HK-2 (cell line): ENCODE results near the gene PRKCA.
"Not testable (repeated sequence)": the region's sequence is repeated elsewhere in the genome, so short reads cannot be mapped to it uniquely, and the experiment has no call there.

Source experiments
- DNase-seq: peaks from one replicate; pipeline ENCODE4 v3.0.0-alpha.2; 2018; ENCODE audit not compliant: unreplicated experiment

PRKCA gene

DNA sequence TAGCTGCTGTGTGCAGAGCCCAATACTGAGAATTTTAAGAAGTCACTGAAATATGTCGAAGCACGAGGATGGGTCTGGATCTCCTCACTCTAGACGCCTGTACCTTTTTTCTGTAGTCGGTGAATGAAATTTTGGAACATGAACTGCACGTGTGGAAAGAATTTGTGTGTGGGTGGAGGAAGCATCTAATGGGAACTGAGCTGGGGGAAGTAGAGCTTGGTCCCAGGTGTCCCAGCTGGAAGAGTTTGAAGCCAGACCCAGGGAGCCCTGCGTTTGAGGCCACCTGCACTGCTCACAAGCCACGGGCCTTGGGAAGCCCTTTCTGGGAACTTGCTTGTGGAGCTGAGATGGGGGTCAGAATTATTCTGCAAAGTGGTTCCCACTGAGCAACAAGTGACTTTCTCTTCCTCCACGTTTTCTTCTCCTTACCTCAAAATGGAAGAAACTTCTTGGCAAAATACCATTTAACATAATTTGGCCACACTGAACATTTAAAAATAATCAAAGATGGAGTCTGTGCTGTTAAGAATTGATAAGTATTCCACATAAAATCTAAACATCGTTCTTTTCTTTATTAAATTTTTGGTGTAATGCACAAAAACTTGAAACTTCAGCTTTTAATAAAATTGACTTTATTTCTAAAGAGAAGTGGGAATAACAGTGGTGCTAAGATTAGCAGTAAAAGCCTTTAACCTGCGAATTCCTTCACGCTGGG lies 163.8 kb downstream of the PRKCA start:
- DNase-seq: no peak

DNA sequence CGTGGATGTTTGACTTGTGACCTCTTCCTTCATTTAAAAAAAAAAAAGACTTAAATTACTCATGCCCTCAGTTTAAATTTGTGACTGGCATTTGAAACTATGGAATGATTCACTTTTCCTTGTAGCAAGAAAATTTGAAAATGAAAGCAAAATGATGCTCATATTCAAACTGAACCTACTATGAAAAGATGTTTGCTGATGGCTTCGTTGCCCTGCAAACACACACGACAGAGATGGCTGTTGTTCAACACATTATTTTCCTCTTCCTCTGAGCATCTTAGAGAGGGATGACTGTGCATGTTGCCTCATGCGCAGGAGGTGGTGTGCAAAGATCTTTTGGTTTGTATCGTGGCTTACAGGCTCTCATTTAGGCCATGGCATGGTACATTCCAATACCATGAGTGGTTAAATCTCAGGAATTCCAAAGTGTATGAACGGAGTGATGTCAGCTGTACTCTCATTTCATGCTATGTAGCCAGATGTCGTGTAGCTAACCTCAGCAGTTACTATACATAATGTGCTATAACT lies 164.5 kb downstream of the PRKCA start:
- peak; percentile 76 for DNase-seq

DNA sequence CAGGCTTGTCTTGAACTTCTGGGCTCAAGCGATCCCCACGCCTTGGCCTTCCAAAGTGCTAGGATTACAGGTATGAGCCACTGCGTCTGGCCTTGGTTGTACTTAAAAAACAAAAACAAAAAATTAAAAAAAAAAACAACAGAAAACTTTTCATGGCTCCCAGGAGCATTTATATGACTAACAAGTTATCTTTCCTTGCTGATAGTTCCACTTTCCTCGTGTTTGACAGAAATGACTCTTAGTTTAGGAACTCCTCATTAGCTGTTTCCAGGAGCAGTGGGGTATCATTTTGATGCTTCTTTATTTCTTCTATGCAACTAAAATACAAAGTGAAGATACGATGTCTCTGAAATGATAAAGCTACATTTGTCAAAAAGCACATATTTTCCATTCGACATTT lies 165.4 kb downstream of the PRKCA start:
- DNase-seq: no peak

DNA sequence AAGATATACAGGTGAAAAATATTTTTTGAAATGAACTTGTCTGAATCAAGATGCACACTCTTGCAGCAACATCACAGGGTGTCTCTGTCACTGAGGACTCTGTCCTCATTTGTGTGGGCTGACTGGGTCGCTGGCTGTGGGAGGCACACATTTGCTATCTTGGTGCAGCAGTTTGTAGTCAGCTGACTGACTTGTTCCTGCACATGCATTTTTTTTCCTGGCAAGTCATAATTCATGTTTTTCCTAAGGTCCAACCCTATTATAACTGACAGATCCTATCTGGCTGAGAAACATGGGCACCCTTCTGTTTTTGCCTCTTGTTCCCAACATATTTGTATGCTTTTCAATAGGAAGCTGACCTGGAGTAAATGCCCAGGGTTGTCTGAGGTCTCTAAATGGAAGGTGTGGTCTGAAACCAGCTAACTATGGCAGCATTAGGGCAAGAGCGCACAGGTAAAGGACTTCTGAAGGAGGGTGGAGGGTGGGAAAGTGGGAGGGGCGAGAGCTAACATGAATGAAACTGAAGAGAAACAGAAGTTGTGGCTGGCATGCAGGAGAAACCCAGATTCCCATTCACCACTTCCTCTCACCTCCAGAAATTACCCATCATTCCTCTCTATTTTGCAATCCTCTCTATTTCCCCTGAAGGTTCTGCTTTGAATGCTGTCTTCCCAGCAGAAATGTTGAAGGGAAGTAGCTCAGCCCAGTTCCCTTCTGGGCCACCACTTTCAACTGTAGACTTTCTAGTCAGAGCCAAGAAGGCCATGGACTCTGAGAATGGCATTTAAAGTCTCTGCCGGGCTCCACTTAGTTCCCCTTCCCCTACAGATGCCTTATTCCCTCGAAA lies 166.1 kb downstream of the PRKCA start:
- DNase-seq: no peak

DNA sequence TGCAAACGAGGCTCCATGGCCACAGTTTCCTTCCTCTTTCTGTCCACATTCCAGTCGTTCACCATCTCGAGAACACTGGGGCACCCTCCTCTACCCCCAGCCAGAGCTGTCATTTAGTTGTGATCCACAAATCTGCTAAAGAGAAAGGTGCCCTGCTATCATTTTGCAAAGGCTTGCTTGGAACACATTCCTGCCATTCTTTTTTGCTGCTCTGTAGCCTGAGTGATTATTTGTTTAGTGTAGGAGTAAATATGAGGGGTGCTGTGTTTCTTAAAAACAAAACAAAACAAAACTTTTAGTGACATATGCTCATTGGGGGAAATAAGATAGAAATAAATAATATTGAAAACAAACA lies 166.7 kb downstream of the PRKCA start:
- DNase-seq: no peak

DNA sequence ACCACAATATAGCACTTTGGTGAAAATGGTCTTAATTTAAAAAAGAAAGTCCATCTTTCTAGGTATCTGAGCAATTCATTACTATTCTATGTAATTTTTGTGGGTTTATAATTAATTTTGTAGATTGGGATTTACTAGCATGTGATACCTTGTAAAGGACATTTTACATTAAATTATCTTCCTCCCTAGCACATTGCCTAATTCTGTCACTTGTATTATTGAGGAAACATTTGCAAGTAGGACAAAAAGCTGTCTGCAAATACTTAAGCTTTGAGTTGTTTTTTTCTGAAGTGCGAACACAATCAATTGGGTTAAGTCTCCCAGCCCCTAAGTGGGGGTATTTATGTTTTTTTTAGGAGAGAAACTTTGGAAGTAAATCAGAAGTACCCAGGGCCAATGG lies 167.0 kb downstream of the PRKCA start:
- no peak for DNase-seq

DNA sequence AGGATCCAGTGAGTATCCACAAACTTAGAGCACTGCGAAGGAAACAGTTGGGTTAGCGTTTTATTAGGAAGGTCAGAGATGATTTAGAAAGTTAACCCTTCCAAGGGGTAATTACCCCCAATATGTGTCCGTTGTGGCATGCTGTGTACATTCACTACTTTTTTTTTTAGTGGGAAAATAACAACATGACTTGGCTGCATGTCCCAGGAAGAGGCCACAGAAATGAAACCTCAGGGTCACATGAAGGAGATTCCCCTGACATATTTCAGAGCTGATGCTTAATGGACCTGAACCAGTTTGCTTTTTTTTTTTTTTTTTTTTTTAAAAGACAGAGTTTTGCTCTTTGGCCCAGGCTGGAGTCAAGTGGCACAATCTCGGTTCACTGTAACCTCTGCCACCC lies 167.5 kb downstream of the PRKCA start:
- no peak for DNase-seq

DNA sequence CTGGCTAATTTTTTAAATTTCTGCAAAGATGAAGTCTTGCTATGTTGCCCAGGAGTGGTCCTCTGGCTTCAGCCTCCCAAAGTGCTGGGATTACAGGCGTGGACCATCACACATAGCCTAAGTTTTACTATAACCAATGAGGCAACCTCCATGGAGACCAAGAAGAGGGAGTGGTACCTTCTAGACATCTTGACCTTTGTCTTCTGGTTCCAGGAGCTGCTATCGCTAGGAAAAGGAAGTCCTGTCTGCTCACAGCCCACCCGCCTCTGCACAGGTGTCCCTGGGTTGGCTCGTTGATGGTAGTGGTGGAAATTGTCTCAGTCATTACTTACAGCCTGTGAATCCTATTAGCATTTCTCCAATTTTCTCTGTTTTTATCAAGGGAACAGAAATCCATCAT lies 169.7 kb downstream of the PRKCA start:
- DNase-seq: no peak

DNA sequence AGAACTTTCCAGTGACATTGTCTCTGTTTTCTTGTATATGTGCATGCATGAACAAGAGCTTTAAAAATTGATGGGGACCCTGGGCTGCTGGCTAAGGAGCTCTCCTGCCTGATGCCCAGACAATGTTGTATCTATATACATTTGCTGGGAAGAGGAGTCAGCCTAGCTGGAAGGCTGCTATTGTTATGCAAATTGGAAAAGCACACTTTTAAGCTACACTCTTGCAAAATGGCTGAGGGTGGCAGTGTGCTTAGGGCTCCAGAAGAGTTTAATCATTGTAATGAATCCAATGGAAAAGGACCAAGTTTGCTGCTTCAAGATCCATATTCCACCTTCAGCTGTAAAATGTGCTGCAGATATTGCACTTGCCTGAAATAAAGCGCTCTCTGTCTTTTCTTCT lies 171.8 kb downstream of the PRKCA start:
- no peak for DNase-seq

DNA sequence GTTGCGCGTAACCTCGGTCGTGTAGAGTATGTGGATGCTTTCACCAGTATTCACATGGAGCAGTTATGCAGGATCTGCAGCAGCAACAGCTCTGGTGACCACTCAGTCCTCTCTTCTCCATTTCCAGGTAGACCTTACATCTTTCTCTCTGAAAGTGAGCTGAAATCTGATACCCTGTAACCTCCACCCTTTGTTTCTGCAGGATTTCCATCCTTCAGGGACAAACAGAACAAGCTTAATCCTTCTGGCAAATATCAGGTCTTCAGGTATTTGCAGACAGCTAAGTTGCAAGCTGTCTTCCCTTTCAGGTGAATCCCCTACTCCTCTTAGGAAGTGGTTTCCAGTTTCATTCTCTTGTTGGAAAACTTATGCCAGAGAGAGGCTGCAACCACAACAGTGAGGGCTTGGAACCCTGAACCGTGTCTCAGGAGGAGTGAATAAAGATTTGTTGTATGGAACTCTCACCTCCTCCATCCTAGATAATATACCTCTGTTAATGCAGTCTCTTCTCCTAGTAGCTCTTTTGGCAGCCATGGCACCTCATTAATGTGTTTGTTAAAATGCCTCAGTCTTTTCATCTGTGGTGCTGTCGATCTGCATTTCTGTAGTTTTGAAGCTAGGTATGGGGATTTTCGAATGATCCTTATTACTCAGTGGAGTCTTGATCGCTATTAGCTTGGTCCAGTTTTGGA lies 172.5 kb downstream of the PRKCA start:
- DNase-seq: no peak

DNA sequence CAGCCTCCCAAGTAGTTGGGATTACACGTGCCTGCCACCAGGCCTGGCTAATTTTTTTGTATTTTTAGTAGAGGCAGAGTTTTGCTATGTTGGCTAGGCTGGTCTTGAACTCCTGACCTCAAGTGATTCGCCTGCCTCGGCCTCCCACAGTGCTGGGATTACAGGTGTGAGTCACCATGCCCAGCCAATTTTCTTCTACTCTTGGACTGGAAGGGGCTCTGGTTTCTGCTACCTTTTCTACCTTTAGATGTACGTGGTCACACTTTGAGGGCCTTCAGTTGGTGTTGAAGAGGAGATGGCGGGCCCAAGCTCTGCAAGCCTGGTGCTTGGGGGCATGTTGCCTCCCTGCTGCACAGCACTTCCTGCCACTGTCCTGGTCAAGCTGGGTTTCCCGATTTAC lies 173.6 kb downstream of the PRKCA start:
- no peak for DNase-seq

DNA sequence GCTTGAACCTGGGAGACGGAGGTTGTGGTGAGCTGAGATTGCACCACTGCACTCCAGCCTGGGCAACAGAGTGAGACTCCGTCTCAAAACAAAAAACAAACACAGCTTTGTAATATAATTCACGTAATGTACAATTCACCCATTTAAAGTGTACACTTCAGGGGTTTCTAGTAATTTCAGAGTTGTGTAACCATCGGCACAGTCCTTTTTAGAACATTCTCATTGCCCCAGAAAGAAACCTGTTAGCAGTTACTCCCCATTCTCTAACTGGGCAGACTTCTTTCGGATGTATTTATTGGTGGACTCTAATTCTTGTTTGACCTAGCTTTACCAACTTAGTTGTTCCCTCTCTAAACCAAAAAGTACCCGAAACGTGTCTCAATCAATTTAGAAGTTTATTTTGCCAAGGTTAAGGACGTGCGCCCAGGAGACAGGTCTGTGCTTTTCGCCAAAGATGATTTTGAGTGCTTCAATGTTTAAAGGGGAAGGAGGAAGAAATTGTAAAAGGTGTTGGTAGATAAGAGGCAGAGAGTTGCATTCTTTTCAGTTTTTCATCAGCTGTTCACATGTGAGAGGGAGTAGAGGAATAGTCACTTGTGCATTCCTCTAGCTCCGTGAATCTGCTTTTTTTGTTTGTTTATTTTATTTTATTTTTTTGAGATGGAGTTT lies 175.3 kb downstream of the PRKCA start:
- no peak for DNase-seq

DNA sequence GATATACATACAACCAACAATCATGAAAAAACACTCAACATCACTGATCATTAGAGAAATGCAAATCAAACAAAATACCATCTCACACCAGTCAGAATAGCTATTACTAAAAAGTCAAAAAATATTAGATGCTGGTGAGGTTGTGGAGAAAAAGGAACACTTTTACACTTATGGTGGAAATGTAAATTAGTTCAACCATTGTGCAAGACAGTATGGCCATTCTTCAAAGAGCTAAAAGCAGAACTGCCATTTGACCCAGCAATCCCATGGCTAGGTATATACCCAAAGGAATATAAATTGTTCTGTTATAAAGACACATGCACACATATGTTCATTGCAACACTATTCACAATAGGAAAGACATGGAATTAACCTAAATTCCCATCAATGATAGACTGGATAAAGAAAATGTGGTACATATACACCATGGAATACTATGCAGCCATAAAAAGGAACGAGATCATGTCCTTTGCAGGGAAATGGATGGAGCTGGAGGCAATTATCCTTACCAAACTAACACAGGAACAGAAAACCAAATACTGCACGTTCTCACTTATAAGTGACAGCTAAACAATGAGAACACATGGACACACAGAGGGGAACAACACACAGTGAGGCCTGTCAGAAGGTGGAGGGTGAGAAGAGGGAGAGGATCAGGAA lies 176.9 kb downstream of the PRKCA start:
- DNase-seq: not testable (repeated sequence)

DNA sequence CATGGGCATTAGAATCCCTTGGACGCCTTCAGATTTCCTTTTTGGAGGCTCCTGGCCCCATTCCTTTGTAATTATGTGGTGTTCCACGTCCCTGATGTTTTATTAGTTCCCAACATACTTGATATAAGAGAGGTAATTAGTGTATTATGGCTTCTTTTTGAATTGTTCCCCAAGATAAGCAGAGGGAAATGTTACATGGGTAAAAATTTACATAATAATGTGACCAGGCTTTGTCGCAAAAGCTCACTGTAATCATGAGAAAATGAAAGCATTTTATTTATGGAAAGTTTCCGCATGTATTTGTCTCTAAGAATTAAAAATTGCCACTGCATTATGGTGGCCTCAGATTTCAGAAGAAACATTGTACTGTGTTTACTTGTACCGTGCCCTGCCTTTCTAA lies 177.8 kb downstream of the PRKCA start:
- DNase-seq: no peak

DNA sequence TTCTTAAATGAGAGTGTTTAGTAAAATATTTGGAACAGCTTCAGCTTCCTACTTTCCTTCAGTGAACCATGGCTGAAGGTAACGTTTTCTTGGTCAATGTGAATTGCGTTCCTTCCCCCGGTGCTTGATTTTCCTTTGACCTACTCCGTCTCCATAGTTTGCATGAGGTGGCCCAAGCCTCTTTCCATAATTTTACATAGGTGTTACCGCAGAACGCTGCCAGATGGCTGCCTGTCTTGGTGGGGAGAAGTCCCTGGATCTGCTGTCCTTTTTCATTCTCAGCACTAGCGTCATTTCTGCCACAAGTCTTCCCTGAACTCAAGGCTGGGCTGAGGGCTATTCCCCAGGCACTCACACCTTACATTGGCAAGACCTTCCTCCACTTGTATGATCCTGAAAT lies 178.4 kb downstream of the PRKCA start:
- no peak for DNase-seq

DNA sequence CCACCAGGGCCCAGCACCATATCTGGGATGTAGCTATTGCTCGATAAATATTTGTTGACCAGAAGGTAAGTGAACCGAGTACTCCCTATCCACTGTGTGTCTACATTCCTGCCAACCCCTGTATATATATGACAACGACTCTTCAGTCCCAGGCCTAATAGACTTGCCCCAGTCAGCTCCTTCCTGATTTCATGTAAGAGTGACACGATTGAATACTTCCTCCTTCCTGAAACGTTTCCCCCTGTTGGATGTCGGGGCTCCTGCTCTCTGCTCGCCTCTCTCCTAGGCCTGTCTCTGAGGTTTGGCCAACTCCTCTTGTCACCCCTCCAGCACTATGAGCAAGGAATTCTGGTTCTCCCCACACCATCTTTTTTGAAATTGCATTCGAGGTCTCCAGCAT lies 178.9 kb downstream of the PRKCA start:
- DNase-seq: no peak

DNA sequence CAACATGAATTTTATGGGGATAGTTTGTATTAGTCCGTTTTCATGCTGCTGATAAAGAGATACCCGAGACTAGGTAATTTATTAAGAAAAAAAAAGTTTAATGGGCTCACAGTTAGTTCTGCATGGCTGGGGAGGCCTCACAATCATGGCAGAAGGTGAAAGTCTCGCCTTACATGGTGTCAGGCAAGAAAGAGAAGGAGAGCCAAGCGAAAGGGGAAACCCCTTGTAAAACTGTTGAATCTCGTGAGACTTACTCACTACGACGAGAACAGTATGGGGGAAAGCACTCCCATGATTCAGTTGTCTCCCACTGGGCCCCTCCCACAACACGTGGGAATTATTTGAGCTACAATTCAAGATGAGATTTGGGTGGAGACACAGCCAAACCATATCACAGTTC lies 181.5 kb downstream of the PRKCA start:
- no peak for DNase-seq

DNA sequence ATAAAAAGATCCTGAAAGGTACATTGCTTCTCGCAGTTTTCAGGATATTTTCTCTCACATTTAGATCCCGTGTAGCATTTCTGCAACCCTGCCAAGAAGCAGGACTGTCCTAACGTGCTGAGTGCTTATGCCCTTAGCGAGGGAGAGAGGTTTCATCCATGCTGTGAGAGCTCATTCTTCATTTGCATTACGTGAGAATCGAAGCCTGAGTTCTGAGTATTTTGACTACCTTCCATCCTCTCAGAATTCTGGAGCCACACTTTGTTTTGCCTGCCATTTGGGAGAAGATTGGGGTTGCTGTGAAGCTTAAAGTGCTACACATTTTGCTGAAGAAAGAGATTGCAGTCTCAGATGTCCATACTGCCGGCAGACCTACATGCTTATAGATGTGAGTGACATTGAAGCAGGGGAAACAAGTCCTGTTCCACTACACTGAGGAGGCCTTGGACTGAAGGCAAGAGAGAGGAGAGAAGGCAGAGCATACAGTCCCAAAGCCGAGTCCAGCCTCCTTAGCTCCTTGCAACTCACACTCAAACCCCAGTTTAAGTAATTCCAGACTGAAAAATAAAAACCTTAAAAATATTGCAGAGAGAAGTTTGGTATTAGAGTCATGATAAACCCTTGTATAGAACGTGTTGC lies 183.0 kb downstream of the PRKCA start:
- DNase-seq: no peak

DNA sequence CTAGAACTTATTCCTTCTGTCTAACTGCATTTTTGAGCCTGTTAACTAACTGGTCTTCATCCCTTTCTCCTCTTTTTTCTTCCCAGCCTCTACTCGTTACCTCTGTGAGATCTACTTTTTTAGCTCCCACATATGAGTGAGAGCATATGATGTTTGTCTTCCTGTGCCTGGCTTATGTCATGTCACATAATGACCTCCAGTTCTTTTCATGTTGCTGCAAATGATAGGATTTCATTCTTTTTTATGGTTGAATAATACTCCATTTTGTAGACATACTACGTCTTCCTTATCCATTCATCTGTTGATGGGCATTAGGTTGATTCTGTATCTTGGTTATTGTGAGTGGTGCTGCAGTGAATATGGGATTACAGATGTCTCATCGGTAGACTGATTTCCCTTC lies 184.7 kb downstream of the PRKCA start:
- DNase-seq: no peak

DNA sequence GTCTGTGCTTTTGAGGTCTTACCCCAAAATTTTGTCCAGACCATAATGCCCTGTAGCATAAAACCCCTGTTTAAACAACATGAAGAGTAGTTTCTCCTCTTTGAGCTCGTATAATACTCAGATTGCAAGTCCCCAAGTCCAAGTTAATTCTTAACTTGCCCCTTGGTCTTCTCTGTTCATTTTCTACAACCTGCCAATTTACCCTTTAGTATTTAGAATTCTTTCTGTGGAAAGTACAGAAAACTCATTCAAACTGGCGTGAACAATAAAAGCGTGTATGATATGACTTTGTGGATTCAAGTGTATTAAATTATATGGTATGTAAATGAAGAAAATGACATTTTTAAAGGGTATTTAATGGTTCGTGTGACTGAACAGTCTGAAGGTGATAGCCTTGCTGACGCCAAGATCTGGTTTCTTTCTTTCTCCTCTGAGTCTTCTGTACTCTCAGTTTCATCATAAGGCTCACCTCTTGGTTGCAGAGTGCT lies 185.6 kb downstream of the PRKCA start:
- no peak for DNase-seq

DNA sequence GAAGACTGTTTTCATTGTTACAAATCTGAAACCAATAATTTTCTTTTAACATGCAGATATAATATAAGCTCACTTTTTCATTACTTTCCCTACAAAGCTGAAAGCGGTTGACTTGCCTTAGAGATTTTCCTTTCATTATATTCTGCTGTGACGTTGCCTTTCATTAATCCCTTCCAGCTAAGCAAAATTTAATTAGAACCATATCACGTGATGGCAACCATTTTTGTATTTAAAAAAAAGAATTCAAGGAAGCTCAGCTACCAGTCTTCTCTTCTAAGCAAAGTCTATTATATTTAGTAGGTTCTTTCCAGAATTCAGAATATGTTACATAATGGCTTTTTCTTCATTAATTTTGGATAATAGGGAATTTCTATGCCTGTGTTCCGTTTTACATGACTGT lies 186.5 kb downstream of the PRKCA start:
- DNase-seq: no peak
